Testis (tissue), 2 donors: ENCODE measurements around the gene RBM24.

Source experiments
- POLR2A ChIP-seq: fragments of 450-650 bp; IDR thresholded peaks from one replicate; pipeline ENCODE4 v1.6.1; 2017; ENCODE audit warnings: antibody characterized with exemption, mild to moderate bottlenecking, moderate library complexity
- TF ChIP-seq, protein P1 (sequence below), 3 experiments: fragments of 450-650 bp in 2 of 3; fragments of 200-600 bp in 1 of 3; sonication (generic) in 1 of 3; IDR thresholded peaks; one replicate each; pipeline ENCODE4 v1.5.1; 2016 to 2019; ENCODE audit warnings: antibody characterized with exemption in 3 of 3, mild to moderate bottlenecking in 2 of 3, moderate library complexity in 1 of 3

DNA sequence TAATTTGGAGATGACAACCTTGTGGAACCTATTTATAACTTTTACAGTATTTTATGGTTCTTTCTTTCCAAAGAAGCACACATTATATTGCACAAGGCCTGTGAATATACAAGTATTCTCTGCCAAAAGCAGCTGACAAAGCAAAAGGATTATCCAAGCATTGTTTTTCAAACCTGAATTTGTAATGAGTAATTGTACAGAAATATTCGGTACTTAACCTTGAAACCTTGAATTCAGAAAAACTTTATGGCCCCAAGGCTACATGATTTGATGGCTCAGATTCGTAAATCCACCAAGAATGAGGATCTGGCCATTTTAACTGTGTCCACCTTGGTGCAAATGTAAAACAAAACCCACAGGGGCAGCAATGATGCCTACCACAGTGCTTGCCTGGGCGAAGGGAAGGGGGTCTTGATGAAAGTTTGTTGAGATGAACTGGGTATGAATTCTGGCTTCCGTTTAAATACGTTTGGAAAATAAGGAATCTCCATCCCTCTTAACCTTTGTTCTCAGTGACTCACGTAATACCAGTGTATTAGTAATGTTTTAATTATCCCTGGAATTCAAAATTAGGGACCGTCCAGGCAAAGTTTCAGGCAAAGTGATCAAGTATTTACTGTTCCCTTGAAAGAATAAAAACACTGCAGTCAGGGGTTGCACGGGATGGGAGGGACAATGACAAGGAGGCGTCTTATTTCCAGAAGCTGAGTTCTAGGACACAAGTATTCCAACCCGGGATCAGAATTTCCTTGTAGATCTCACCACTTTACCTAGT, 2.7 kb upstream of the RBM24 start:
- TF ChIP-seq, protein P1, sequence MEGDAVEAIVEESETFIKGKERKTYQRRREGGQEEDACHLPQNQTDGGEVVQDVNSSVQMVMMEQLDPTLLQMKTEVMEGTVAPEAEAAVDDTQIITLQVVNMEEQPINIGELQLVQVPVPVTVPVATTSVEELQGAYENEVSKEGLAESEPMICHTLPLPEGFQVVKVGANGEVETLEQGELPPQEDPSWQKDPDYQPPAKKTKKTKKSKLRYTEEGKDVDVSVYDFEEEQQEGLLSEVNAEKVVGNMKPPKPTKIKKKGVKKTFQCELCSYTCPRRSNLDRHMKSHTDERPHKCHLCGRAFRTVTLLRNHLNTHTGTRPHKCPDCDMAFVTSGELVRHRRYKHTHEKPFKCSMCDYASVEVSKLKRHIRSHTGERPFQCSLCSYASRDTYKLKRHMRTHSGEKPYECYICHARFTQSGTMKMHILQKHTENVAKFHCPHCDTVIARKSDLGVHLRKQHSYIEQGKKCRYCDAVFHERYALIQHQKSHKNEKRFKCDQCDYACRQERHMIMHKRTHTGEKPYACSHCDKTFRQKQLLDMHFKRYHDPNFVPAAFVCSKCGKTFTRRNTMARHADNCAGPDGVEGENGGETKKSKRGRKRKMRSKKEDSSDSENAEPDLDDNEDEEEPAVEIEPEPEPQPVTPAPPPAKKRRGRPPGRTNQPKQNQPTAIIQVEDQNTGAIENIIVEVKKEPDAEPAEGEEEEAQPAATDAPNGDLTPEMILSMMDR (IDR thresholded peaks at IDR 0.05), result no peak
- no peak for TF ChIP-seq POLR2A
